WI38 (cell line): ENCODE data around the gene CDR2L.

Experiments
- H3K4me3 ChIP-seq: 2 replicates; pipeline ENCODE4 v1.5.1; 2011; ENCODE audit warnings: low read depth, mild to moderate bottlenecking, control low read depth, low read length
- CTCF ChIP-seq: IDR thresholded peaks from 2 replicates; pipeline ENCODE4 v1.5.1; 2012; ENCODE audit warnings: low read depth, mild to moderate bottlenecking, control low read depth, low read length

Gene CDR2L

GRCh38 chr17:74946641-74947040 is 40.8 kb upstream of the CDR2L start:
- H3K4me3 ChIP-seq: no peak overlapping the region
- no peak for TF ChIP-seq CTCF

- no peak overlapping the region for H3K4me3 ChIP-seq
- TF ChIP-seq CTCF: no peak
Observed at GRCh38 chr17:74947041-74947754, 40.2 kb upstream of the CDR2L start.

- H3K4me3 ChIP-seq: no peak overlapping the region
- no peak for TF ChIP-seq CTCF
Observed at GRCh38 chr17:74949455-74950115, 37.8 kb upstream of the CDR2L start.

- no peak overlapping the region for H3K4me3 ChIP-seq
- TF ChIP-seq CTCF: no peak
Observed at GRCh38 chr17:74950207-74950606, 37.2 kb upstream of the CDR2L start.

GRCh38 chr17:74951065-74951464 is 36.4 kb upstream of the CDR2L start:
- no peak for TF ChIP-seq CTCF
- H3K4me3 ChIP-seq: no peak overlapping the region

GRCh38 chr17:74951680-74952421 is 35.6 kb upstream of the CDR2L start:
- TF ChIP-seq CTCF: no peak
- H3K4me3 ChIP-seq: no peak overlapping the region
